HUES48 (cell line): ENCODE results near the gene LRRK1.

Experiments
- H3K27ac ChIP-seq: one replicate; pipeline ENCODE4 v1.7.0; 2013; ENCODE audit warnings: low read depth, low read length, inconsistent platforms
- H3K27me3 ChIP-seq: 2 replicates; pipeline ENCODE4 v1.6.1; 2013; ENCODE audit warnings: mild to moderate bottlenecking, low read length; ENCODE audit not compliant: control insufficient read depth, insufficient read depth
- H3K36me3 ChIP-seq: 2 replicates; pipeline ENCODE4 v1.6.1; 2013; ENCODE audit warnings: low read length; ENCODE audit not compliant: control insufficient read depth, insufficient read depth
- H3K4me1 ChIP-seq: 2 replicates; pipeline ENCODE4 v1.6.1; 2013; ENCODE audit warnings: mild to moderate bottlenecking, low read length; ENCODE audit not compliant: control insufficient read depth, insufficient read depth
- H3K4me3 ChIP-seq: 2 replicates; pipeline ENCODE4 v1.5.1; 2013; ENCODE audit warnings: mild to moderate bottlenecking, low read depth, low read length
- H3K9ac ChIP-seq: 2 replicates; pipeline ENCODE4 v1.6.1; 2013; ENCODE audit warnings: mild to moderate bottlenecking, low read depth, low read length, moderate library complexity
- H3K9me3 ChIP-seq: 2 replicates; pipeline ENCODE4 v1.6.1; 2013; ENCODE audit warnings: low read length; ENCODE audit not compliant: control insufficient read depth, insufficient read depth

LRRK1 gene

GRCh38 chr15:100901296-100901695, 17.9 kb upstream of the LRRK1 start:
- H3K9ac ChIP-seq: no peak overlapping the region
- peaks cover 3% of the 10 kb centered on the region; the same call in 1 of the 2 replicates for H3K4me1 ChIP-seq
- no peak overlapping the region for H3K4me3 ChIP-seq
- no peak overlapping the region for H3K27ac ChIP-seq
- no peaks in the 10 kb centered on the region; the same call in 1 of the 2 replicates for H3K36me3 ChIP-seq
- H3K27me3 ChIP-seq: no peaks in the 10 kb centered on the region
- H3K9me3 ChIP-seq: no peaks in the 10 kb centered on the region

GRCh38 chr15:100901702-100902435, 17.3 kb upstream of the LRRK1 start:
- H3K27me3 ChIP-seq: no peaks in the 10 kb centered on the region
- H3K9ac ChIP-seq: no peak overlapping the region
- no peaks in the 10 kb centered on the region for H3K9me3 ChIP-seq
- no peak overlapping the region for H3K27ac ChIP-seq
- no peak overlapping the region for H3K4me3 ChIP-seq
- no peaks in the 10 kb centered on the region; the same call in 1 of the 2 replicates for H3K36me3 ChIP-seq
- peaks cover 3% of the 10 kb centered on the region; the same call in 1 of the 2 replicates for H3K4me1 ChIP-seq

- Histone ChIP-seq H3K27me3 (no peaks in the 10 kb centered on the region), H3K9me3 (no peaks in the 10 kb centered on the region), H3K9ac (no peak overlapping the region), H3K4me3 (no peak overlapping the region), H3K4me1 (peaks cover 3% of the 10 kb centered on the region; the same call in 1 of the 2 replicates), H3K27ac (no peak overlapping the region), H3K36me3 (no peaks in the 10 kb centered on the region; the same call in 1 of the 2 replicates)
Measured at GRCh38 chr15:100902436-100903167, 16.6 kb upstream of the LRRK1 start.

GRCh38 chr15:100903168-100903554, 16.0 kb upstream of the LRRK1 start:
- Histone ChIP-seq H3K27ac (no peak overlapping the region), H3K9me3 (no peaks in the 10 kb centered on the region), H3K4me3 (no peak overlapping the region), H3K4me1 (peaks cover 3% of the 10 kb centered on the region; the same call in 1 of the 2 replicates), H3K9ac (no peak overlapping the region), H3K36me3 (no peaks in the 10 kb centered on the region; the same call in 1 of the 2 replicates), H3K27me3 (no peaks in the 10 kb centered on the region)

GRCh38 chr15:100905850-100906249, 13.3 kb upstream of the LRRK1 start:
- Histone ChIP-seq H3K9ac (no peak overlapping the region), H3K27me3 (no peaks in the 10 kb centered on the region), H3K9me3 (no peaks in the 10 kb centered on the region), H3K4me3 (no peak overlapping the region), H3K36me3 (no peaks in the 10 kb centered on the region; the same call in 1 of the 2 replicates), H3K4me1 (0 out of 2 replicates have a peak, but pooled peaks cover 3% of the 10 kb centered on the region), H3K27ac (no peak overlapping the region)

GRCh38 chr15:100908466-100908865, 10.7 kb upstream of the LRRK1 start:
- H3K4me1 ChIP-seq: 0 out of 2 replicates have a peak, but pooled peaks cover 3% of the 10 kb centered on the region
- H3K9me3 ChIP-seq: no peaks in the 10 kb centered on the region
- no peak overlapping the region for H3K9ac ChIP-seq
- no peaks in the 10 kb centered on the region for H3K27me3 ChIP-seq
- H3K4me3 ChIP-seq: no peak overlapping the region
- H3K27ac ChIP-seq: no peak overlapping the region
- no peaks in the 10 kb centered on the region; the same call in 1 of the 2 replicates for H3K36me3 ChIP-seq

- Histone ChIP-seq H3K4me3 (no peak overlapping the region), H3K36me3 (no peaks in the 10 kb centered on the region; the same call in 1 of the 2 replicates), H3K4me1 (0 out of 2 replicates have a peak, but pooled peaks cover 3% of the 10 kb centered on the region), H3K9me3 (no peaks in the 10 kb centered on the region), H3K9ac (no peak overlapping the region), H3K27me3 (no peaks in the 10 kb centered on the region), H3K27ac (no peak overlapping the region)
Measured at GRCh38 chr15:100909565-100909964, 9.6 kb upstream of the LRRK1 start.

- no peaks in the 10 kb centered on the region for H3K9me3 ChIP-seq
- H3K4me1 ChIP-seq: peaks cover 3% of the 10 kb centered on the region; the same call in 1 of the 2 replicates
- H3K27ac ChIP-seq: no peak overlapping the region
- no peaks in the 10 kb centered on the region for H3K27me3 ChIP-seq
- H3K9ac ChIP-seq: no peak overlapping the region
- H3K36me3 ChIP-seq: no peaks in the 10 kb centered on the region; the same call in 1 of the 2 replicates
- no peak overlapping the region for H3K4me3 ChIP-seq
Measured at GRCh38 chr15:100909989-100910955, 8.9 kb upstream of the LRRK1 start.

- Histone ChIP-seq H3K27me3 (no peaks in the 10 kb centered on the region), H3K4me3 (no peak overlapping the region), H3K36me3 (no peaks in the 10 kb centered on the region; the same call in 1 of the 2 replicates)
Measured at GRCh38 chr15:100911086-100911485, 8.1 kb upstream of the LRRK1 start.

GRCh38 chr15:100913961-100914360, 5.2 kb upstream of the LRRK1 start:
- peaks cover 3% of the 10 kb centered on the region; the same call in 1 of the 2 replicates for H3K4me1 ChIP-seq
- H3K9me3 ChIP-seq: no peaks in the 10 kb centered on the region
- H3K9ac ChIP-seq: no peak overlapping the region
- peaks cover 21% of the 10 kb centered on the region for H3K27me3 ChIP-seq
- H3K27ac ChIP-seq: no peak overlapping the region
- no peak overlapping the region for H3K4me3 ChIP-seq
- H3K36me3 ChIP-seq: no peaks in the 10 kb centered on the region

More at GRCh38 chr15:100911086-100911485, 8.1 kb upstream of the LRRK1 start:
- Histone ChIP-seq H3K9me3 (no peaks in the 10 kb centered on the region), H3K9ac (no peak overlapping the region), H3K4me1 (peaks cover 3% of the 10 kb centered on the region; the same call in 1 of the 2 replicates), H3K27ac (no peak overlapping the region)
